Aorta (tissue), 5 donors: Measurements from ENCODE around the gene GNE. TPM values are rescaled to one million over a fixed set of nuclear protein-coding genes. Genes with fewer than 3 reads are reported as not detected.
A peak's percentile ranks its signal among the peaks of the same experiment; 100 is the strongest.
"Not testable (repeated sequence)": the region's sequence is repeated elsewhere in the genome, so short reads cannot be mapped to it uniquely, and the experiment has no call there.

Experiments
- ATAC-seq: fragments of 200-7000 bp; cut with Tn5 transposase; one replicate; pipeline ENCODE4 v1.9.1; 2022; ENCODE audit warnings: moderate library complexity; ENCODE audit not compliant: low FRiP score
- DNase-seq, 2 donors: peaks; one replicate each; pipeline ENCODE4 v3.0.0-alpha.2; 2020
- H3K27ac ChIP-seq, 2 donors: one replicate each; pipeline ENCODE4 v1.5.1; 2013; ENCODE audit warnings: low read length in 2 of 2, mild to moderate bottlenecking in 2 of 2, moderate library complexity in 2 of 2, control low read depth in 1 of 2, inconsistent platforms in 1 of 2, low read depth in 1 of 2
- H3K27me3 ChIP-seq, 2 donors: one replicate each; pipeline ENCODE4 v1.6.1; 2013; ENCODE audit warnings: control low read depth in 1 of 2, low read length in 1 of 2, mild to moderate bottlenecking in 1 of 2, moderate library complexity in 1 of 2; ENCODE audit not compliant: insufficient read depth in 2 of 2, control insufficient read depth in 1 of 2
- H3K36me3 ChIP-seq, 2 donors: one replicate each; pipeline ENCODE4 v1.6.1; 2013; ENCODE audit warnings: control low read depth in 1 of 2, low read length in 1 of 2, mild to moderate bottlenecking in 1 of 2; ENCODE audit not compliant: insufficient read depth in 2 of 2, control insufficient read depth in 1 of 2
- H3K4me1 ChIP-seq, 2 donors: one replicate each; pipeline ENCODE4 v1.6.1; 2013; ENCODE audit warnings: low read length in 2 of 2, control low read depth in 1 of 2, mild to moderate bottlenecking in 1 of 2, moderate library complexity in 1 of 2; ENCODE audit not compliant: insufficient read depth in 2 of 2, control insufficient read depth in 1 of 2
- H3K4me3 ChIP-seq, 2 donors: one replicate each; pipeline ENCODE4 v1.5.1; 2013; ENCODE audit warnings: low read length in 2 of 2, control low read depth in 1 of 2, mild to moderate bottlenecking in 1 of 2
- H3K9me3 ChIP-seq: one replicate; pipeline ENCODE4 v1.6.1; 2013; ENCODE audit warnings: mild to moderate bottlenecking, low read length; ENCODE audit not compliant: control insufficient read depth
- WGBS, 2 donors: extraction: QIAGEN DNeasy Blood & Tissue Kit; methylation state at CpG; one replicate each; pipeline ENCODE4 v1.1.7; 2013; 5-methylcytosine and 5-hydroxymethylcytosine counted together
- intact Hi-C, 2 donors: fragments of 100-400 bp; cut with DNase I; formaldehyde crosslinking; loops; one replicate each; pipeline versions ENCODE4 v1.14.2 to v1.15.0; 2022
- polyA plus RNA-seq, 2 donors: library from polyadenylated mRNA; stranded (reverse); fragments of 200-250 nt; gene quantifications; one replicate each; pipeline ENCODE4 v1.2.3, GENCODE V29; 2013
- total RNA-seq, 2 donors: library from RNA; stranded (reverse); fragmentation: NEBNext Ultra II Directional; extraction: Animal tissue kit (Norgen Biotek cat#: 25700); gene quantifications; one replicate each; pipeline ENCODE4 v1.2.1, GENCODE V29; 2021
- donor health status: healthy with polysubstance abuse.
- donor health status: Bipolar disorder and iron deficiency.
- donor health status: DM: no; HTN: no; CAD: no.
- donor health status: DM: no; HTN: no; CAD: no.
- donor health status: DM: yes; HTN: yes; CAD: no.

GNE gene
- total and polyA plus RNA-seq, 4 donors: 7.1 to 21.2 (median 15.2) TPM

GRCh38 chr9:36278243-36278642 lies 20.0 kb upstream of the GNE start:
- Histone ChIP-seq H3K4me1 (no peaks in the 10 kb centered on the region), H3K36me3 (no peaks in the 10 kb centered on the region), H3K27ac (no peak overlapping the region), H3K9me3 (no peaks in the 10 kb centered on the region), H3K27me3 (no peaks in the 10 kb centered on the region), H3K4me3 (no peak overlapping the region)
- intact Hi-C loops: no loop called here
- DNase-seq (no peak), ATAC-seq (no peak)
- WGBS, 2 donors: 92 to 94% methylated on average over 2 of the region's 2 CpGs

GRCh38 chr9:36276781-36277181 lies 18.5 kb upstream of the GNE start:
- H3K4me1 ChIP-seq: no peaks in the 10 kb centered on the region
- H3K36me3 ChIP-seq: no peaks in the 10 kb centered on the region
- intact Hi-C loops: no loop called here
- H3K9me3 ChIP-seq: no peaks in the 10 kb centered on the region
- no peak overlapping the region for H3K4me3 ChIP-seq
- no peaks in the 10 kb centered on the region for H3K27me3 ChIP-seq
- WGBS, 2 donors: 6% methylated on average over 7 of the region's 7 CpGs
- no peak for ATAC-seq
- DNase-seq: no peak
- no peak overlapping the region for H3K27ac ChIP-seq

GRCh38 chr9:36276254-36276653 lies 18.0 kb upstream of the GNE start:
- H3K27me3 ChIP-seq: no peaks in the 10 kb centered on the region
- H3K27ac ChIP-seq: no peak overlapping the region
- DNase-seq: no peak
- no peak overlapping the region for H3K4me3 ChIP-seq
- 78 to 85% methylated on average over 1 of the region's 1 CpG for WGBS, 2 donors
- no peaks in the 10 kb centered on the region for H3K36me3 ChIP-seq
- no peaks in the 10 kb centered on the region for H3K9me3 ChIP-seq
- no peaks in the 10 kb centered on the region for H3K4me1 ChIP-seq
- ATAC-seq: no peak
- intact Hi-C loops: no loop called here

GRCh38 chr9:36275060-36275459 lies 16.8 kb upstream of the GNE start:
- WGBS, 2 donors: 95 to 99% methylated on average over 3 of the region's 3 CpGs
- no peak for DNase-seq

GRCh38 chr9:36273354-36273753 lies 15.1 kb upstream of the GNE start:
- DNase-seq, H3K9me3 ChIP-seq, H3K4me3 ChIP-seq, ATAC-seq, H3K27me3 ChIP-seq, H3K4me1 ChIP-seq, H3K27ac ChIP-seq, H3K36me3 ChIP-seq, intact Hi-C loops: not testable (repeated sequence)
- 97 to 98% methylated on average over 7 of the region's 7 CpGs for WGBS, 2 donors

More at GRCh38 chr9:36275060-36275459, 16.8 kb upstream of the GNE start:
- Histone ChIP-seq H3K36me3 (no peaks in the 10 kb centered on the region), H3K4me3 (no peak overlapping the region), H3K27ac (no peak overlapping the region), H3K27me3 (no peaks in the 10 kb centered on the region), H3K4me1 (no peaks in the 10 kb centered on the region), H3K9me3 (no peaks in the 10 kb centered on the region)
- intact Hi-C loops: no loop called here
- no peak for ATAC-seq

GRCh38 chr9:36268007-36268427 lies 9.8 kb upstream of the GNE start:
- intact Hi-C loops: loop anchor here in 1 of 2 donors (10.0 kb wide), 1 partner anchor 47 kb away; no protein-coding TSS in a partner anchor
- Histone ChIP-seq H3K36me3 (no peaks in the 10 kb centered on the region), H3K27me3 (no peaks in the 10 kb centered on the region), H3K4me3 (no peak overlapping the region), H3K9me3 (no peaks in the 10 kb centered on the region), H3K4me1 (no peaks in the 10 kb centered on the region), H3K27ac (no peak overlapping the region)
- DNase-seq (no peak), ATAC-seq (no peak)
- WGBS, 2 donors: 60 to 86% methylated on average over 3 of the region's 3 CpGs

- DNase-seq (no peak), ATAC-seq (no peak)
- H3K4me1 ChIP-seq: no peaks in the 10 kb centered on the region
- H3K4me3 ChIP-seq: no peak overlapping the region
- 96 to 97% methylated on average over 22 of the region's 22 CpGs for WGBS, 2 donors
- H3K36me3 ChIP-seq: no peaks in the 10 kb centered on the region
- H3K27me3 ChIP-seq: no peaks in the 10 kb centered on the region
- intact Hi-C loops: loop anchor here in 1 of 2 donors (10.0 kb wide), 1 partner anchor 50 kb away; no protein-coding TSS in a partner anchor
- H3K27ac ChIP-seq: no peak overlapping the region
- no peaks in the 10 kb centered on the region for H3K9me3 ChIP-seq
These were observed 6.6 kb upstream of the GNE start for GRCh38 chr9:36264896-36265295.

- H3K27ac ChIP-seq: no peak overlapping the region
- no peaks in the 10 kb centered on the region for H3K36me3 ChIP-seq
- 81 to 92% methylated on average over 2 of the region's 2 CpGs for WGBS, 2 donors
- no peaks in the 10 kb centered on the region for H3K9me3 ChIP-seq
- H3K4me1 ChIP-seq: no peaks in the 10 kb centered on the region
- intact Hi-C loops: loop anchor here in 1 of 2 donors (10.0 kb wide), 1 partner anchor 51 kb away; no protein-coding TSS in a partner anchor
- DNase-seq: no peak
- H3K27me3 ChIP-seq: no peaks in the 10 kb centered on the region
- H3K4me3 ChIP-seq: no peak overlapping the region
- no peak for ATAC-seq
These were observed 5.4 kb upstream of the GNE start for GRCh38 chr9:36263683-36264082.

GRCh38 chr9:36258996-36259533 lies 817 bp upstream of the GNE start:
- intact Hi-C loops: no loop called here
- peak overlapping the region; percentile 24 to 48 for H3K27ac ChIP-seq
- no peaks in the 10 kb centered on the region for H3K9me3 ChIP-seq
- no peaks in the 10 kb centered on the region for H3K4me1 ChIP-seq
- DNase-seq (no peak), ATAC-seq (no peak)
- H3K36me3 ChIP-seq: no peaks in the 10 kb centered on the region
- 31 to 33% methylated on average over 7 of the region's 7 CpGs for WGBS, 2 donors
- peak overlapping the region; percentile 49 to 65 for H3K4me3 ChIP-seq
- no peaks in the 10 kb centered on the region for H3K27me3 ChIP-seq
